ENCODE measurements around the gene RERGL. TPM values are rescaled to one million over a fixed set of nuclear protein-coding genes. Genes with fewer than 3 reads are reported as not detected.

RERGL gene
- total RNA-seq, 1 experiment from 2014 or later, result not detected

DNA sequence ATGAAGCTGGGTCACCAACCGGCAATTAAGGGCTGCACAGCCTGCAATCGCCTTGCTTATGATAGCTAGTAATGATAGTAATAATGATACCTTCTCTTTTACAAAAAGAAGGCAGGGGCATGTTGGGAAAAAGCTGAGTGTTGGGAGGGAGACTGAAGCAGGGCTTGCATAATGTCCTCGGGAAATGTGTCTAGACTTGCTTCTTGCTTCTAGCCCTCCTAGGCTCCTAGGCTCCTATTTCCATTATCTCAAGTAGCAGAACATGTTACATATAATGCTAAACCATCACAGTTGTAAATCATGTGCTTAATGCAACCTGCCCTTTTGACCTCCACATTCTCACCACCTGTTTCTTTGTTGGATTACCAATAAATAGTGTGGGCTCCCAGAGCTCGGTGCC is 18.7 kb downstream of the RERGL start:
- no peaks in the 10 kb centered on the region for H3K4me1 ChIP-seq (ENCODE audit: control insufficient read depth in 1 of 2, insufficient read depth in 2 of 2, low read length in 2 of 2)
- no peaks in the 10 kb centered on the region for H4K20me1 ChIP-seq (ENCODE audit: insufficient read depth)
- no peaks in the 10 kb centered on the region for H3K9me3 ChIP-seq (ENCODE audit: control insufficient read depth in 1 of 2, insufficient read depth in 1 of 2, low read depth in 1 of 2, low read length in 2 of 2)
- H3K4me3 ChIP-seq (replicated peaks in 1 of 2; ENCODE audit: low read depth in 1 of 2, low read length in 2 of 2), result no peak overlapping the region
- no TSS peak for BruUV-seq (replicated peaks)
- POLR2A ChIA-PET, result no interaction called here
- H3K4me2 ChIP-seq (ENCODE audit: low read length), result no peak overlapping the region
- H3K27ac ChIP-seq (ENCODE audit: low read depth, low read length), result no peak overlapping the region
- CTCF ChIA-PET, result no interaction called here
- H3K36me3 ChIP-seq (ENCODE audit: control insufficient read depth in 1 of 2, insufficient read depth in 2 of 2, low read length in 2 of 2), result no peaks in the 10 kb centered on the region
- no peak overlapping the region for H2AFZ ChIP-seq (ENCODE audit: low read depth, low read length, poor library complexity, severe bottlenecking)
- RAD21 ChIA-PET (ENCODE audit: low non-redundant PET in 1 of 2, low total read pairs in 2 of 2, uncharacterized antibody in 2 of 2, unreplicated experiment in 2 of 2), result no interaction called here
- TF ChIP-seq, protein P1, sequence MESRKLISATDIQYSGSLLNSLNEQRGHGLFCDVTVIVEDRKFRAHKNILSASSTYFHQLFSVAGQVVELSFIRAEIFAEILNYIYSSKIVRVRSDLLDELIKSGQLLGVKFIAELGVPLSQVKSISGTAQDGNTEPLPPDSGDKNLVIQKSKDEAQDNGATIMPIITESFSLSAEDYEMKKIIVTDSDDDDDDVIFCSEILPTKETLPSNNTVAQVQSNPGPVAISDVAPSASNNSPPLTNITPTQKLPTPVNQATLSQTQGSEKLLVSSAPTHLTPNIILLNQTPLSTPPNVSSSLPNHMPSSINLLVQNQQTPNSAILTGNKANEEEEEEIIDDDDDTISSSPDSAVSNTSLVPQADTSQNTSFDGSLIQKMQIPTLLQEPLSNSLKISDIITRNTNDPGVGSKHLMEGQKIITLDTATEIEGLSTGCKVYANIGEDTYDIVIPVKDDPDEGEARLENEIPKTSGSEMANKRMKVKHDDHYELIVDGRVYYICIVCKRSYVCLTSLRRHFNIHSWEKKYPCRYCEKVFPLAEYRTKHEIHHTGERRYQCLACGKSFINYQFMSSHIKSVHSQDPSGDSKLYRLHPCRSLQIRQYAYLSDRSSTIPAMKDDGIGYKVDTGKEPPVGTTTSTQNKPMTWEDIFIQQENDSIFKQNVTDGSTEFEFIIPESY (IDR thresholded peaks at IDR 0.05; ENCODE audit: extremely low read depth, insufficient replicate concordance, low read length), result no peak
- no peak for TF ChIP-seq CBX3 (IDR thresholded peaks at IDR 0.05; ENCODE audit: low read depth)
- no peak for TF ChIP-seq ELF1 (IDR thresholded peaks at IDR 0.05; ENCODE audit: borderline replicate concordance, low read depth)
- no peak for TF ChIP-seq EZH2 (IDR thresholded peaks at IDR 0.05)
- TF ChIP-seq SP1 (IDR thresholded peaks at IDR 0.05; ENCODE audit: low read depth), result no peak
- no peak for TF ChIP-seq ATF3 (IDR thresholded peaks at IDR 0.05)
- TF ChIP-seq SIN3A (IDR thresholded peaks at IDR 0.05; ENCODE audit: low read depth), result no peak
- TF ChIP-seq EGR1 (IDR thresholded peaks at IDR 0.05; ENCODE audit: low read depth), result no peak
- TF ChIP-seq, protein P2, sequence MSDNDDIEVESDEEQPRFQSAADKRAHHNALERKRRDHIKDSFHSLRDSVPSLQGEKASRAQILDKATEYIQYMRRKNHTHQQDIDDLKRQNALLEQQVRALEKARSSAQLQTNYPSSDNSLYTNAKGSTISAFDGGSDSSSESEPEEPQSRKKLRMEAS (IDR thresholded peaks at IDR 0.05), result no peak
- TF ChIP-seq POLR2A (IDR thresholded peaks at IDR 0.05; ENCODE audit: borderline replicate concordance, extremely low read depth, insufficient read depth, insufficient read length), result no peak
- no peak for TF ChIP-seq TCF7L2 (IDR thresholded peaks at IDR 0.05; ENCODE audit: borderline replicate concordance, extremely low read depth, insufficient read depth, insufficient read length)
- TF ChIP-seq EZH2phosphoT487 (IDR thresholded peaks at IDR 0.05; ENCODE audit: borderline replicate concordance), result no peak
- TF ChIP-seq SRF (IDR thresholded peaks at IDR 0.05; ENCODE audit: low read depth), result no peak
- TF ChIP-seq REST (IDR thresholded peaks at IDR 0.05; ENCODE audit: low read depth), result no peak
- no peak for TF ChIP-seq FOSL1 (IDR thresholded peaks at IDR 0.05; ENCODE audit: low read depth)
- no peak for TF ChIP-seq RAD21 (IDR thresholded peaks at IDR 0.05; ENCODE audit: low read depth)
- TF ChIP-seq, protein P3, sequence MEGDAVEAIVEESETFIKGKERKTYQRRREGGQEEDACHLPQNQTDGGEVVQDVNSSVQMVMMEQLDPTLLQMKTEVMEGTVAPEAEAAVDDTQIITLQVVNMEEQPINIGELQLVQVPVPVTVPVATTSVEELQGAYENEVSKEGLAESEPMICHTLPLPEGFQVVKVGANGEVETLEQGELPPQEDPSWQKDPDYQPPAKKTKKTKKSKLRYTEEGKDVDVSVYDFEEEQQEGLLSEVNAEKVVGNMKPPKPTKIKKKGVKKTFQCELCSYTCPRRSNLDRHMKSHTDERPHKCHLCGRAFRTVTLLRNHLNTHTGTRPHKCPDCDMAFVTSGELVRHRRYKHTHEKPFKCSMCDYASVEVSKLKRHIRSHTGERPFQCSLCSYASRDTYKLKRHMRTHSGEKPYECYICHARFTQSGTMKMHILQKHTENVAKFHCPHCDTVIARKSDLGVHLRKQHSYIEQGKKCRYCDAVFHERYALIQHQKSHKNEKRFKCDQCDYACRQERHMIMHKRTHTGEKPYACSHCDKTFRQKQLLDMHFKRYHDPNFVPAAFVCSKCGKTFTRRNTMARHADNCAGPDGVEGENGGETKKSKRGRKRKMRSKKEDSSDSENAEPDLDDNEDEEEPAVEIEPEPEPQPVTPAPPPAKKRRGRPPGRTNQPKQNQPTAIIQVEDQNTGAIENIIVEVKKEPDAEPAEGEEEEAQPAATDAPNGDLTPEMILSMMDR (IDR thresholded peaks at IDR 0.05 in 2 of 3, conservative IDR thresholded peaks at IDR 0.05 in 1 of 3; ENCODE audit: borderline replicate concordance in 1 of 3, insufficient read depth in 1 of 3, low read depth in 2 of 3, low read length in 2 of 3), result no peak
- TF ChIP-seq YY1 (IDR thresholded peaks at IDR 0.05; ENCODE audit: extremely low read depth, insufficient replicate concordance, low read depth, low read length), result no peak
- TF ChIP-seq POLR2AphosphoS5 (IDR thresholded peaks at IDR 0.05; ENCODE audit: low read depth, low read length), result no peak
- no peak for TF ChIP-seq ZNF274 (IDR thresholded peaks at IDR 0.05; ENCODE audit: low read depth, low read length)
- H3K9ac ChIP-seq (ENCODE audit: low read length), result no peak overlapping the region
- H3K9me2 ChIP-seq (ENCODE audit: insufficient read depth), result no peaks in the 10 kb centered on the region
- DNase-seq (ENCODE audit: low read depth, low spot score) (no peak), ATAC-seq (no peak)
- H3K79me2 ChIP-seq (ENCODE audit: insufficient read depth, low read length), result no peaks in the 10 kb centered on the region
- intact Hi-C loops (cut with micrococcal nuclease), result no loop called here
- no peaks in the 10 kb centered on the region for H3K27me3 ChIP-seq (ENCODE audit: insufficient read depth, low read length)
